ENCODE data around the gene MTA1.

The MTA1 gene

GRCh38 chr14:105478398-105479251 is 59.0 kb downstream of the MTA1 start:
- no peak for DNase-seq

- no peak for DNase-seq
Observed at GRCh38 chr14:105479431-105480158, 60.0 kb downstream of the MTA1 start.

GRCh38 chr14:105480199-105480746 is 60.6 kb downstream of the MTA1 start:
- no peak for DNase-seq

- DNase-seq = peak; percentile 31
Observed at GRCh38 chr14:105480807-105481801, 61.5 kb downstream of the MTA1 start.

GRCh38 chr14:105481886-105482457 is 62.3 kb downstream of the MTA1 start:
- peak; percentile 41 for DNase-seq

GRCh38 chr14:105482486-105483110 is 63.0 kb downstream of the MTA1 start:
- DNase-seq = no peak

- no peak for DNase-seq
Observed at GRCh38 chr14:105483300-105484068, 63.9 kb downstream of the MTA1 start.

GRCh38 chr14:105484069-105484996 is 64.7 kb downstream of the MTA1 start:
- DNase-seq = no peak

GRCh38 chr14:105484997-105485393 is 65.4 kb downstream of the MTA1 start:
- no peak for DNase-seq

- DNase-seq = peak; percentile 26
Observed at GRCh38 chr14:105485739-105486162, 66.1 kb downstream of the MTA1 start.

- no peak for DNase-seq
Observed at GRCh38 chr14:105486163-105486973, 66.7 kb downstream of the MTA1 start, which contains the start of gene CRIP1. TSS of gene CRIP1 (plus strand) at chr14:105486886. CDS start at chr14:105487260, 374 bp downstream.

- no peak for DNase-seq
Observed at GRCh38 chr14:105486974-105487448, 67.4 kb downstream of the MTA1 start.

GRCh38 chr14:105487449-105487985 is 67.9 kb downstream of the MTA1 start:
- DNase-seq = no peak

GRCh38 chr14:105487986-105488777 is 68.6 kb downstream of the MTA1 start:
- no peak for DNase-seq

GRCh38 chr14:105488781-105489541 is 69.3 kb downstream of the MTA1 start:
- DNase-seq = no peak

- DNase-seq = peak; percentile 34
Observed at GRCh38 chr14:105489542-105490266, 70.1 kb downstream of the MTA1 start.

Data from GF-D8 (cell line).